ENCODE measurements around the gene PNMA6E. TPM values are rescaled to one million over a fixed set of nuclear protein-coding genes. Genes with fewer than 3 reads are reported as not detected.

The PNMA6E gene
- total RNA-seq, 2 donors from 2014 or later: 6.9 TPM; not detected in 1

GRCh38 chrX:153430796-153431195, 29.6 kb upstream of the PNMA6E start:
- 90% methylated on average over 6 of the region's 6 CpGs for WGBS
- Histone ChIP-seq H3K4me3 (no peak overlapping the region), H3K27me3 (replicated peaks; ENCODE audit: insufficient read depth) (no peaks in the 10 kb centered on the region), H3K4me1 (replicated peaks) (no peaks in the 10 kb centered on the region), H3K36me3 (no peaks in the 10 kb centered on the region), H3K9me3 (no peaks in the 10 kb centered on the region), H3K27ac (no peak overlapping the region)
- no peak for TF ChIP-seq CTCF (IDR thresholded peaks at IDR 0.05)
- no peak for TF ChIP-seq POLR2AphosphoS5 (IDR thresholded peaks at IDR 0.05)
- no peak for TF ChIP-seq POLR2A (IDR thresholded peaks at IDR 0.05)
- DNase-seq (ENCODE audit: low spot score): no peak
- intact Hi-C loops (cut with DNase I): no loop called here

GRCh38 chrX:153426204-153426603, 25.1 kb upstream of the PNMA6E start:
- intact Hi-C loops (cut with DNase I): no loop called here
- TF ChIP-seq CTCF (IDR thresholded peaks at IDR 0.05): no peak
- TF ChIP-seq POLR2A (IDR thresholded peaks at IDR 0.05): no peak
- no peak for TF ChIP-seq POLR2AphosphoS5 (IDR thresholded peaks at IDR 0.05)
- WGBS: 79% methylated on average over 3 of the region's 3 CpGs
- Histone ChIP-seq H3K9me3 (no peaks in the 10 kb centered on the region), H3K27ac (no peak overlapping the region), H3K27me3 (replicated peaks; ENCODE audit: insufficient read depth) (no peaks in the 10 kb centered on the region), H3K4me1 (replicated peaks) (no peaks in the 10 kb centered on the region), H3K4me3 (no peak overlapping the region), H3K36me3 (no peaks in the 10 kb centered on the region)
- no peak for DNase-seq (ENCODE audit: low spot score)

GRCh38 chrX:153423652-153424051, 22.5 kb upstream of the PNMA6E start:
- Histone ChIP-seq H3K9me3 (no peaks in the 10 kb centered on the region), H3K27ac (no peak overlapping the region), H3K36me3 (no peaks in the 10 kb centered on the region), H3K4me1 (replicated peaks) (no peaks in the 10 kb centered on the region), H3K4me3 (no peak overlapping the region), H3K27me3 (replicated peaks; ENCODE audit: insufficient read depth) (no peaks in the 10 kb centered on the region)
- TF ChIP-seq POLR2A (IDR thresholded peaks at IDR 0.05) (no peak), CTCF (IDR thresholded peaks at IDR 0.05) (no peak), POLR2AphosphoS5 (IDR thresholded peaks at IDR 0.05) (no peak)
- intact Hi-C loops (cut with DNase I): no loop called here
- DNase-seq (ENCODE audit: low spot score): no peak
- WGBS: 90% methylated on average over 5 of the region's 8 CpGs

GRCh38 chrX:153421856-153422255, 20.7 kb upstream of the PNMA6E start:
- H3K4me3 ChIP-seq: no peak overlapping the region
- H3K27ac ChIP-seq: no peak overlapping the region
- TF ChIP-seq CTCF (IDR thresholded peaks at IDR 0.05): no peak
- TF ChIP-seq POLR2AphosphoS5 (IDR thresholded peaks at IDR 0.05): no peak
- TF ChIP-seq POLR2A (IDR thresholded peaks at IDR 0.05): no peak
- DNase-seq (ENCODE audit: low spot score): no peak
- 92% methylated on average over 14 of the region's 18 CpGs for WGBS
- no peaks in the 10 kb centered on the region for H3K4me1 ChIP-seq (replicated peaks)
- no peaks in the 10 kb centered on the region for H3K27me3 ChIP-seq (replicated peaks; ENCODE audit: insufficient read depth)
- intact Hi-C loops (cut with DNase I): no loop called here
- no peaks in the 10 kb centered on the region for H3K36me3 ChIP-seq
- no peaks in the 10 kb centered on the region for H3K9me3 ChIP-seq

- WGBS: 97% methylated on average over 29 of the region's 91 CpGs
- TF ChIP-seq CTCF (IDR thresholded peaks at IDR 0.05): no peak
- no peak for TF ChIP-seq POLR2AphosphoS5 (IDR thresholded peaks at IDR 0.05)
- no peak for TF ChIP-seq POLR2A (IDR thresholded peaks at IDR 0.05)
- H3K4me1 ChIP-seq (replicated peaks): no peaks in the 10 kb centered on the region
- intact Hi-C loops (cut with DNase I): no loop called here
- H3K27me3 ChIP-seq (replicated peaks; ENCODE audit: insufficient read depth): no peaks in the 10 kb centered on the region
- no peak for DNase-seq (ENCODE audit: low spot score)
- no peaks in the 10 kb centered on the region for H3K36me3 ChIP-seq
- H3K27ac ChIP-seq: no peak overlapping the region
- no peaks in the 10 kb centered on the region for H3K9me3 ChIP-seq
- no peak overlapping the region for H3K4me3 ChIP-seq
Observed at GRCh38 chrX:153420851-153421599, 19.9 kb upstream of the PNMA6E start.

Data from prostate gland (tissue), 2 donors.